Nucleus accumbens (tissue), 56 donors: Measurements from ENCODE around the gene RAPGEF4.
"Not testable (repeated sequence)": the region's sequence is repeated elsewhere in the genome, so short reads cannot be mapped to it uniquely, and the experiment has no call there.

Experiments
- DNase-seq, 56 donors: peaks; one replicate each; lab custom pipeline; 2025; lab: John Stamatoyannopoulos, UW

Gene RAPGEF4

DNA sequence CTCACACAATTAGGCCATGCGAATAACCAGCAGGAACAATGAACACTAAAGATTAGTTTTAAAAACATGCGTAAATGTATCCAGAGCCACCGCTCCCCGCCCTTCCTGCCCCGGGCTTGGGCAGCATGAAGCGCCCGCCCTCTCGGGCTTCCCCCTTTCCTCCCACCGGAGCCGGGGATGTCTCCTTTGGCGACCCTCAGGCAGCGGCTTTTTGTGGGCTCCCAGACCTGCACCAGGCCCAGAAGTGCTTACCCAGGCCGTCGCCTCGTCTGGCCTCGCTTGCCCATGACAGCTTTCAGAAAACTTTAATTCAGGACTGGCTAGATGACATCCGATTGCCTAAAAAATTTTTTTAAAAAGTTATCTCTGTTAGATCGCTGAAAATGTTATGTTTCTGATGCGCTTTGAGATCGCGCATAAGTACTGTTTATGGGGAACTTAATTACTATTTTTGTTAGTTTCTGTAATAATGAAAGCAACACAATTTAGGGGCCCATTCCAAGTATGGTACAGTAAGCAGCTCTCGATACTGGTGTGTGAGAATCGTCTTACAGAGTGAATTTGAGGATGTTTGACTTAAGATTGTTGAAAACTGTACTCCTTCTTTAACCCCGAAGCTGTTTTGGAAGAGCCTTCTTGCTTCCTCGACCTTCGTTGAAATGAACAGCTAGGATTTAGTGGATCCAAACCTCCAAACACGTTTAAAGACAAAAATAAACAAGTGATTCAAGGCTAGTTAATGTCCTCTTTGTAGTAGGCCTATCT, 341.1 kb downstream of the RAPGEF4 start:
- peak in 15 of 56 donors; percentile 8 to 44 (median 30) for DNase-seq

DNA sequence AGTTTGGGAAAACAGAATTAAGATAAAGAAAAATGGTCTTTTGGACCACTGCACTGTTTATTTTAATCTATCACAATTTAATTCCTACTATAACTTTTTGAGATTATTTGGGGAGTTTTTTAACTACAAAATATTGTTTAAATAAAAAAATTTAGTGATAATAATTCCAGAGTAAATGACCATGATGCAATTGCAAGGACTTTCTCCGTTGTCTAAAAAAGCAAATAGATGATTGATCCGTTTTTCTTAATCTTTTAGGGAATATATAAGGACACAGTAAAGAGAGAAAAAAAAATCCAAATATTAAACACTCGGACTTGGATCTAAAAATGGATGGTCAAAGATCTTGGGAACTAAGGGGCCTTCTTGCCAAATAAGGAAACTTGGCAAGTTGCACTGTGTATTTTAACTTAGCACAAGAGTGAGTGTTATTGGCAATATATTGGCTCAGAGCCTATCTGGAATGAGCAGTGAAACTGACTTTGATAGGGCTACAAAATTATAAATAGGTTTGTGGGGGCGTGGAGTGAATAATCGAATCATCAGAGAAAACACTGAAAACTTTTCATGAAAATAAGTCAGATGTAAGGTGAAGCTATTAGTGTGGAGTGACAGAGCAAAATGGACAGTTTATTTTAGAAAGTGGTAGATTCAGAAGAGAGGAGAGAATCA, 342.0 kb downstream of the RAPGEF4 start:
- DNase-seq: no peak

DNA sequence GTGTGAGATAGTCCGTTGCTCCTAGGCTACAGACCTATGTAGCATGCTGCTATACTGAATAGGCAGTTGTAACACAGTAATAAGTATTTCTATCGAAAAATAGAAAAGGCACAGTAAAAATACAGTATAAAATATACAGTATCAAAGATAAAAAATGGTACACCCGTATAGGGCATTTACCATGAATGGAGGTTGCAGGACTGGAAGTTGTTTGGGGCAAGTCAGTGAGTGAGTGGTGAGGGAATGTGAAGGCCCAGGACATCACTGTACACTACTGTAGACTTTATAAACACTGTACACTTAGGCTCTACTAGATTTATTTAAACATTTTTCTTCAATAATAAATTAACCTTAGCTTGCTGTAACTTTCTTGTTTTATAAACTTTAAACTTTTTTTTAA, 343.5 kb downstream of the RAPGEF4 start:
- DNase-seq: no peak

DNA sequence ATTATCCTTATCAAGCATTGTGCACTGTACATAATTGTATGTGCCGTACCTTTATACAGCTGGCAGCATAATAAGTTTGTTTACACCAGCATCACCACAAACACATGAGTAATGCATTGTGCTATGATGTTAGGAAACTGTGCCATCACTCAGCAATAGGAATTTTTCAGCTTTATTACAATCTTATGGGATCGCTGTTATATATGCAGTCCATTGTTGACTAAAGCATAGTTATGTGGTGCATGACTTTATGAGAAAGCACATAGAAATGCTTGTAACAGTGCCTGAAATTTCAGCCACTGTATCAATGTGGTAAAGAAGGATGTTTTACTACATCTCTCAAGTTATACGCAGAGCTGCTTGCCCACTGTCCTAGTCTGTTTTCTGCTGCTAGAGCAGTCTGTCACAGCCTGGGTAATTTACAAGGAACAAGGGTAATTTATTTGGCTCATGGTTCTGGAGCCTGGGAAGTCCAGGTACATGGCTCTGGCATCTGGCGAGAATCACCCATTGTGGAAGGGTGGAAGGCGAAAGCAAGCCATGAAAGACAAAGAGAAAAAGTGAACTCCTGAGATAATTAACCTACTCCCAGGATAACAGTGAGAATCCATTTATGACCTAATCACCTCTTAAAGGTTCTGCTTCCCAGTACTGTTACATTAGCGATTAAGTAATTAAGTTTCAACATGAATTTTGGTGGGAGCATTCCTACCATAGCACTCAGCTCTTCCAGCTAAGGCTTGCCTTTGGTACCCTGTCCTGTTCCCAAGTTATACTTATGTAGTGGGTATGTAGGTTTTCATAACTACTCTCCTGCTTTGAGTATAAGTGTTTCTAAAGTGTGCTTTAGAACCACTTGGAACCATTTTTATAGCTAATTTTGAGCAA, 344.6 kb downstream of the RAPGEF4 start:
- no peak for DNase-seq

DNA sequence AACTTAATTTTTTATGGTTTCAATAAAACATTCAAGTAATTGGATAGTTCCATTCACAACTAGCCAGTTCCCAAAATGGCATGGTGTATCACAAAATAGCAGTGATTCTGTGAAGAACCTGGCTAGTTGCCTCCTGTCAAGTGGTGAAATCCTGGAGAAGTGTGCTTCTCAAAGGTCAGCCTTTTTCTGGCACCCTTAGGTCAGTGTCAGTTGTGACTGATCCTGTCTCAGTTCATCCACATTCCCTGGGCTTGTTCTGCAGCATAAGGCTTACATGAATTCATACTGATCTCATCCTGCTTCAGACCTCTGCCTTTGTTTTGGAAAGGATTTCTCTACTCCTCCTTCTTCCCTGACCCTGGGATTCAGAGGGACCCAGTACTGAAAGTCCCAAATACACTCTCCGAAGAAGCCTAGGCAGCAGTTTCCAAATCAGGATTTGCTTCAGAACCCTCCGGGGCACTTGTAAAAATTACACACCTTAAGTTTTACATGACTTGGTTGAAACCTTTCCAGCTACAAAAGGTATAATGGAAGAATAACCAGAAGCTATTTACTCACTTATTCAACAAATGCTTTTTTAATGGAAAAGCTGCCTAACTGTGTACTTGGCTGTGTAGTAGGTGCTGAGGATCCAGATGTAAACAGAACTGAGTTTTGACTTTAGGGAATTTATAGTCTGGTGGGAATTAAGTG, 351.0 kb downstream of the RAPGEF4 start:
- no peak for DNase-seq

DNA sequence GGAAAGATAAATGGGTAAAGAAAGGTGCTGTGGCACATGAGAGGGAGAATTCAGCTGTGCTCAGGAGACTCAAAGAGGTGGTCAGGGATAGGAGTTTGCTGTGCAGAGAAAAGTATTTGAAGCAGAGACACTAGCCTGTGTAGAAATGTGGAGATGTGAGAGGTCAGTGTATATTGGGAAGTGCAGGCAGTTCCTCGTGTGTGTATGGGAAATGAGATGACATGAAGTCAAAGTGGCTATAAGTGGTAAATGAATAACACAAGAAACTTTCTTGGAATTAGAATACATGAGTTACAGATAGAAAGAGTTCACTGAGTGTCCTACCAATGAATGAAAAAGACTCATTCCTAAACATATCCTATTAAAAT, 351.6 kb downstream of the RAPGEF4 start:
- DNase-seq: no peak

DNA sequence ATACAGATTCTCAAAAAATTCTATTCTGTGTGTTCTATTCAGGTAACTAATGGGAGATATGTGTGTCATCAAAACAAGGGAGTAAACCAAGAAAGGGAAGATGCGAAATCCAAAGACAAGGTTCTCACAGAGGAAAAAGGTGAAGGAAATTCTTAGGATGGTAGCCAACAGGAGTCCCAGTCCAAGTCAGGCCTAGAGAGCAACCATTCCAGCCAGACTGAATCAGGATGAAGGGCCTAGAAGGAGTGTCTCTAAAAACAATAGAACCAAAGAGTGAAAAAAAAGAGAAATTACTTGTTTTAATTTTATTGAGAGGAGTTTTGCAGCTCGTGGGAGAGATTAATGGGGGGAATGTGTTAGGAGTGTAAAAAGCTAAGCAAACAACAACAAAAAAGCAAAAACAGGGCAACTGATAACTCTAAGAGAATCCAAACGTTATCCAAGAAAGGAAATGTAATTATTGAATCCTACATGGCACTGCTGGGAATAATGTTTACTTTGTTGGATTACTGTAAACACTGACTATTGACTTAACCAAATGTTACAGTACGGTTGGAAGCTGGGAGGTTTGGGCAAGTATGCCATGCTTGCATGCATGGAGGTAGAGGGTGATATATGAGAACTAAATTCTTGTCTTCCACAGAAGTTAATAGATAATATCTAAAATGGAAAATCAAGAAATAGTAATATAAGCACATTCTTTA, 352.3 kb downstream of the RAPGEF4 start:
- no peak for DNase-seq

DNA sequence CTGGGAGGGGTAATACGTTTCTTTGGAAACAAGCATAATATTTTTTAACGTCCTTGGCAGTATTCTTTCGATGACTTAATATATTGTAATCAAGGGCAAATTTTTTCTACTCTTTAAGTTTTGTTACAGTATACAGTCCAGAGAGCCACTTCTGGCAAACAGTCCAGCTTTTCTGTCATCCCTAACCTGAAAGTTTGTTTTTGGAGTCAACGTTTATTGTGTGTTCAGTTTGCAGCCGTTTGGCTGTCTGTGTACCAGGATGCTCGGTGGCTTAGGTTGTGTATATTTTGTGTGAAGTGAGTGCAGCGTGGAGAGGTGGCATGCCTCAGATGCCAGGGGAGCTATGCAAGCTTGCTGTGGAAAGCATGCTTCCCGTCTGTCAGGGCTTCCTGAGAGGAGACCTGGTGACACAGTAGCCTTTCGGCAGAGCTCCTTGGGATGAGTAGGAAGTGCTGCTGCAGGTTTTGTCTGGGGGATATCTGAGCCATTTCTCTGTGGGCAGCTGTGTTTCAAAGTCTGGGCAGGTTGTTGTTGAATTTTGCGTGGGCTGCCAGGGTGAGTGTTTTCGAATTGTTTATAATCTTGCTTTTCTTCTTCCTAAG, 354.7 kb downstream of the RAPGEF4 start:
- peak in 1 of 56 donors; percentile 1 for DNase-seq

DNA sequence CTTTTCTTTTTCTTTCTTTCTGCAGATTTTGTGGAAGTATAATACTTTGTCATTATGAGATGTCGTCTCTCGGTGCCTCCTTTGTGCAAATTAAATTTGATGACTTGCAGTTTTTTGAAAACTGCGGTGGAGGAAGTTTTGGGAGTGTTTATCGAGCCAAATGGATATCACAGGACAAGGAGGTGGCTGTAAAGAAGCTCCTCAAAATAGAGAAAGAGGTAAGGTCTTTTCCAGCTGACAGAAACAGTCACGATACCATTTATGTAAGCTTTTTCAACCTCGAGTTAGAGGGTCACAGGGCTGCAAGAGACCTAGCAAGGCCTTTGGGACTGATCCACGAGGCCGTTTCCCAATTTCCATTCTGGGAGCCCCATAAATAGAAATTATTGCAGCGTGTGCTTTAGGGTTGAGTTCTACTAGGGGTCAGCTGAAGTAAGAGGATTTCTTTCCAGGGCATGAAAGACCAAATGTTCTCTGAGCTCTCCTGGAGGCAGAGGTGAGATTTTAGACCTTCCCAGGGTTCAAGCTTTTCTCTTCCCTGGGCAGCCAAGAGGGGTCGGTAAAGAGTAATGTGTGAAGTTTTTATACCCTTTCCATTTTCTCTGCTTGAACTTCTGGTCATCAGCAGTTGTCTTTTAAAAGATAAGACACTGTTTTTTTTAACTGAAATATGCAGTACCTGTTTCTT, 355.5 kb downstream of the RAPGEF4 start:
- DNase-seq: no peak

DNA sequence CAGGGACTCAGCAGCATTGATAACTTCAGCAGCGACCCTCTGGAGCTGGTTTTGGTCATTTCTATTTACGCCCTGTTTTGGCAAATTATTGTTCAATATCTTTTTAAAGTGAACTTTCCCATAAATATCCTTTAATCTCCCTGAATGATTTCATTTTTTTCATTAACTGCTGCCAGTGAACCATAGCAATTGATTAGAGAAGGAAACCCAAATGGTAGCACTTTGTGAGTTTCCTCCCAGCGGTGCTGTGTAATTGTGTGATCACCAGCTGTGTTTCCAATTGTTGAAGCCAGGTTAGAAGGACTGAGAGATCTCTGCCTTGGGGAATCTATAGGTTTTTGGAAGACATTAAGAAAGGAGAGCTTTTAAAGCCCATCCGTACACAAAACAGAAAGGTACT, 356.3 kb downstream of the RAPGEF4 start:
- no peak for DNase-seq

DNA sequence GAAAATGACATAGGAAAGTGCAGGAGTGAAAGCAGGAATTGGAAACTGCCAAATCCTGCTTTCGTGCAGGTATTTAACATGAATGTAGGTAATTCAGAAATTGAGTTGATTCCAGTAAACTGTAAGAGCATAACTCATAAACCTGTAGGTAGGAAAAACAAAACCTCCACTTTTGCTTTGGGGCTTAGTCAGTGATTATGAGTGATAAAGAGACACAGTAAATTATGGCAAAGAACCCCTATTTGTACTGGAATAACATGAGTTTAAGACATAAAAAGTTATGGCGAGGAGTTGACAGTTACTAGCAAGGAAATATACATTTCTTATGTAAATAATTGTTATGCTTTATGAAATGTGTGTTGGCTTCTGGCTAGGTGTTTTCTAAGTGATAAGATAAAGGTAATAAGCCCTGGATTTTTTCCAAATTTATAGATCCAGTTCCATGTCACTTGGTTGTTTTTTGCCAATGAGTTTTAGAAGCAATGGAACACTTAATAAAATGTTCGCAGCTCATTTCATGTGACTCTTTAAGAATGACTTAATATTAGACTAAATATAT, 357.3 kb downstream of the RAPGEF4 start:
- no peak for DNase-seq

DNA sequence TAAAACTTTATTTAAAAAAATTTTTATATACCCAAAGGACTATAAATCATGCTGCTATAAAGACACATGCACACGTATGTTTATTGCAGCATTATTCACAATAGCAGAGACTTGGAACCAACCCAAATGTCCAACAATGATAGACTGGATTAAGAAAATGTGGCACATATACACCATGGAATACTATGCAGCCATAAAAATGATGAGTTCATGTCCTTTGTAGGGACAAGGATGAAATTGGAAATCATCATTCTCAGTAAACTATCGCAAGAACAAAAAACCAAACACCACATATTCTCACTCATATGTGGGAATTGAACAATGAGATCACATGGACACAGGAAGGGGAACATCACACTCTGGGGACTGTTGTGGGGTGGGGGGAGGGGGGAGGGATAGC, 358.0 kb downstream of the RAPGEF4 start:
- DNase-seq: not testable (repeated sequence)

DNA sequence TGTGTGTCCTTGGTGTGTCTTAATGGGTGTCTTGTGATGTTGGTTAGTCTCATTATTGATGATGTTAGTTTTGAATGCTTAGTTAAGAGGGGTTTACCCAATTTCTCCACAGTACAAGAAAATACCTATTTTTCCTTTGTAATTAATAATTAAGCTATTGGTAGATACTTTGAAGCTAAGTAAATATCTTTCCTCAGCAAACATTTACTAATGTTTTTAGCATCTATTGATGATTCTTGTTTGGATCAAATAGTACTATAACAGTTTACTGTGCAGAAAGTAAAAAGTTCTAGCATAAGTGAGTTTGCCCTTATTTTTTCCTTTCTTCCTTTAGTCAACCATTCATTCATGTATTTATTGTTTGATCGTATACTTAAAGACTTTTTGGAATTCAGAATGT, 359.1 kb downstream of the RAPGEF4 start:
- no peak for DNase-seq

DNA sequence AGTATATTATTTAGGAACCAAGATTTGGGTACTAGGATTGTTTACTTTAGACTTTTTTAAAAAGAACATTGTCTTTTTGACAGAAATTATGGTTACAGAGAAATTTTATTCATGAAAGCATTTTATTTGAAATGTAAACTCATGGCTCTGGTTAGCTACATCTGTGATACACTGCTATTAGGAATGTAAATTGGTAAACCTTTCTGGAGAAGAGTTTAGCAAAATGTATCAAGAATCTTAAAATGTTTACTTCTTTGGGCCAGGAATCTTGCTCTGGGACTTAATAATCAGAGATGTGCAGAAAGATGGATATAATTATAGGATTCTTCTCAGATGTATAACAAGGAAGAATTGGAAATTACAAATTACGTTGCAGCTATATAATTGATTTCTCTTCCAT, 359.7 kb downstream of the RAPGEF4 start:
- DNase-seq: no peak

DNA sequence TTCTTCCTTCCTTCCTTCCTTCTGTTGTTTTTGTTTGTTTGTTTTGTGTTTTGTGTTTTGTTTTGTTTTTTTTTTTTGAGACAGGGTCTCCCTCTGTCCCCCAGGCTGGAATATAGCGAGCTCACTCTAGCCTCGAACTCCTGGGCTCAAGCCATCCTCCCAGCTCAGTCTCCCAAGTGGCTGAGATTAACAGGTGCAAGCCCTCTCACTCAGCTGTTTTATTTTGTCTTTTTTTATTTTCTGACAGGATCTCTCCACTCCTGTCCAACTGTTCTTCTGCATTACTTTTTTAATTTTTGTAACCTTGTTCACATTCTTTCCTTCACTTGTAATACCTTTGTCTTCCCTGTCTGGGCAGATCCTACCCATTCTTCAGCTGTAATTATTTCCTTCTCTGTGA, 363.6 kb downstream of the RAPGEF4 start:
- no peak for DNase-seq

DNA sequence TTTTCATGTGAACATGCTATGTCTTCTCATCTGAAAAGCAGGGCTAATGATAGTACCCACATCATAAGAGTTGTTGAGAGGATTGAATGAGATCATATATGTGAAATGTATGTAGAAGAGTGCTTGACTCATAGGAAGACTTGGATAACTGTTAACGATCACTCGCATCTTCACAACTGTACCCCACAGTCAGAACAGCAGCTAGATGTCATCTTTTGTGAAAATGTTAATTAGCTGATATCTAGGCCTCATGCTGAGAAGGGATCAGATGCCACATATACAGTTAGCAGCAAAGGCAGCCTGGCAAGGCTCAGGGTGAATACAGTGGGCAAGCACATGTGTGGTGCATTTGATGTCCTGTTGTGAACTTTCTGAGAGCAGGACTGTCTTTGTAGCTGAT, 364.2 kb downstream of the RAPGEF4 start:
- no peak for DNase-seq

DNA sequence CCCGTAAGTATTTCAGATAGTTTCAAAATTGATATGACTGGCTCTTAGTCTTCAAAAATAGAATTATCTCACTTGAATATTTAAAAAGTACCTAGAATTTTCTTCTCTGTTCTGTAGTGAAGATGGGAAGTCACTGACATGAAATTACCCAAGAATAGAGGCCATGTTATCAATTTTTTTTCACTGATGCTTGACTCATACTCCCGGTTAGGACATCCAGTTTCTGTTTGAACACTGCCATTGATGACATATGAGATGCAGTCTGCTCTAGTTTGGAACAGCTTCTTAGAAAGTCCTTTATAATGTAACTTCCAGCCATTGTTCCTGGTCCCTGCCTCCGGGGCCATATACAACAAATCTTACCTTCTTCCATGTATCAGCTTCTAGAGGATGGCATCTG, 366.0 kb downstream of the RAPGEF4 start:
- no peak for DNase-seq
